Urothelium cell line (cell line): Measurements from ENCODE around the gene TGFBR1.

Experiments used
- DNase-seq: peaks from one replicate; pipeline ENCODE4 v3.0.0; 2011; ENCODE audit warnings: low spot score, mixed read lengths
- FAIRE-seq: peaks from 2 replicates; lab custom pipeline; 2011; peaks lifted over from hg19 to GRCh38; lab: Jason Lieb, UNC

TGFBR1 gene

DNA sequence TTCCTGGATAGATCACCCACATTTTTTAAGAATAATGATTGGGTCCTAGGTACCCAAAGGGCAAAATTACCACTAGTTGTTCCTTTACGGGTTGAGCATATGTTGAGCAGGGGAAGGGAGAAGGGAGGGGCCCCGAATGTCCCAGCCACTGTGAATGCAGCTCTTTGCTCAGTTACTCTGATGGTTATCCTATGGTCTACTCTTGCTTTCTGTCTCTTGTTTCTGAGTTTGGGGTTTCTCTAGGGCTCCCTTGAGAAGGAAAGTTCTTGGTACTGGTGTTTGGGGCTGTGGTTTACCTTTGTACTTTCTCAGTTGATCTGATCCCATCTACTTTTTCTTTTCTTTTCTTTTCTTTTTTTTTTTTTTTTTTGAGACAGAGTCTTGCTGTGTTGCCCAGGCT is 61.2 kb downstream of the TGFBR1 start:
- FAIRE-seq = no peak
- DNase-seq = no peak

DNA sequence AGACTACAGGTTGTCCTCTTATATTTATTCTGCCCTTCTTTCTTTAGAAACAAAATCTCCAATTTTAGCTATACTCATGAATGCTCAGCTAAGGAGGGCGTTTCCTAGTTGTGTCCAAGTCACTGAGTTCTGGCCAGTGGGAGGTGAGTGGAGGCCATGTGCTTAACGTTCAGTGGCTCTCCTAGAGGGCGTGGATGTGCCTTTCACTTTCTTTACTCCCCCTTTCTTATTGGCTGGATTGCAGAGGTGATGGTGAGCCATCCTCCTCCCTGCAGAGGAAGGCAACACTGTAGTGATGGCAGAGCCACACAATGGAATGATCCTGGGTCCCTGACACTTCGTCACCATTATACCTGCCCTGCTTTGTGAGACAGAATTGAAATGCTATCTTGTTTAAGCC is 62.2 kb downstream of the TGFBR1 start:
- FAIRE-seq (no peak), DNase-seq (no peak)

DNA sequence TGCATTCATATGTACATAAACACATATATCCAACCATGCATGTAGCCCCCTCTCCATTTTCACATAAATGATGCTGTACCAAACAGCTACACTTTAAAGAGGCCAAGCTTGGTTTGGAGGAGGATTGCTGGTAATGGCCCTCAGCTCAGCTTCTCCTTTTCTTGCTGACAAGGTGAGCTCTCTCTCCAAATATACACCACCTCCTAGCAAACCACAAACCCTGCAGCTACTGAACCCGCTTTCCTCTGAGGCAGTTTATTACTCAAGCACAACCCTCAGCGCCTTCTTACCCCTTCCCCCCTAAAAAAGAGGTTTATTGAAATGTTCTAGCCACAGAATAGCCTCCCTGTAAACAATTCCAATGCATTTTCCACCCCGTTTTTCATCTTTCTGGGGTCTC is 62.8 kb downstream of the TGFBR1 start:
- DNase-seq (no peak), FAIRE-seq (no peak)

DNA sequence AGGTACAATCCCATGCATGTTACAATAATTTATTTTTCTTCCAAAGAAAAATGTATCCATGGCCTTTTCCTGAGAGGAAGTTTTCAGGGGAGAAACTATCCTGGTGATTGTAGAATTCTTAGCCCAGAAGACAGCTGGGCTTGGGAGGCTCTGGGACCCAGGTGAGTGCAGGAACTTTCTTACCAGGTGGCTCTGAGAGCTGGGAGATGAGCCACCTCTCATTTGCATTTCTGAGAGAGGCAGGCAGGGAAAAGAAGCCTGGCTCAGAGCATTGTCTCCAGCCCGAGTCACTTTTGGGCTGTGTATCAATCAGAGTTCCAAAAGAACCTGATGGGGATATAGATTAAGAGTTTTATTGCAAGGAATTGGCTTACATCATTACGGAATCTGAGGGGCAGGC is 64.2 kb downstream of the TGFBR1 start:
- no peak for FAIRE-seq
- DNase-seq = no peak

DNA sequence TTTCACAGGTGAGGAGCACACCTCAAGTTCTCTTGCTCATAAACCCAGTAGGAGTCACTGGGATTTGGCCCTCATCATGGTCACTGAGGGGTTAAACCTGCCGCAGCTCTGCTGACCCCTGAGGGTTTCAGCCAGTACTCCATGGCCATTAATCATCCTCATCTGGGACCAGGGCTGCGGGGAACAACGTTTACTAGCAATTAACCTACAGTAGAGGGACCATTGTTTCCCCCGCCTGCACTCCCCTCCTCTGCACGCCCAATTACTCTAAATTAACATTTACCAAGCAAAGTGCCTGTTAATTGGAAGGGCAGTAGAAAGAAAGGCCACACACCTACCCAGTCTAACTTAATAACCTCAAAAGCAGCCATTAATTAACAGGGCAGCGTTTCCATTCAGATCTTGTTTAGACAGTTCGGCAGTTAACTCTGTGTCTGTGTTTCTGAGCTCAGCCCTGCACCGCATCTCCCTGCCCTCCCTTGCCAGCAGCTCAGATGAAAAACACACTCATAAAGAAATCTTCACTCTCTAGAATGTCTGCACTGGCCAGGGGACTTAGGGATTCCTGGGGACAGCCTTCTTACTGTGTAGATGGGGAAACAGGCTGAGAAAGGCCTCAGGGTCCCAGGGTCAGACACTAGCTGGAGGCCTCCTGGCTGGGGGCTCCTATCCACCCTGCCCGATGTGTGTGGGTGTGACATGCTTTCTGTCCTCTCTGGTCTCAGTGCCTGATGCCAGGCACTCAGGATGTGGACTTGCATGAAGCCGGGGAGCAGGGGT is 65.3 kb downstream of the TGFBR1 start:
- FAIRE-seq = no peak
- no peak for DNase-seq

DNA sequence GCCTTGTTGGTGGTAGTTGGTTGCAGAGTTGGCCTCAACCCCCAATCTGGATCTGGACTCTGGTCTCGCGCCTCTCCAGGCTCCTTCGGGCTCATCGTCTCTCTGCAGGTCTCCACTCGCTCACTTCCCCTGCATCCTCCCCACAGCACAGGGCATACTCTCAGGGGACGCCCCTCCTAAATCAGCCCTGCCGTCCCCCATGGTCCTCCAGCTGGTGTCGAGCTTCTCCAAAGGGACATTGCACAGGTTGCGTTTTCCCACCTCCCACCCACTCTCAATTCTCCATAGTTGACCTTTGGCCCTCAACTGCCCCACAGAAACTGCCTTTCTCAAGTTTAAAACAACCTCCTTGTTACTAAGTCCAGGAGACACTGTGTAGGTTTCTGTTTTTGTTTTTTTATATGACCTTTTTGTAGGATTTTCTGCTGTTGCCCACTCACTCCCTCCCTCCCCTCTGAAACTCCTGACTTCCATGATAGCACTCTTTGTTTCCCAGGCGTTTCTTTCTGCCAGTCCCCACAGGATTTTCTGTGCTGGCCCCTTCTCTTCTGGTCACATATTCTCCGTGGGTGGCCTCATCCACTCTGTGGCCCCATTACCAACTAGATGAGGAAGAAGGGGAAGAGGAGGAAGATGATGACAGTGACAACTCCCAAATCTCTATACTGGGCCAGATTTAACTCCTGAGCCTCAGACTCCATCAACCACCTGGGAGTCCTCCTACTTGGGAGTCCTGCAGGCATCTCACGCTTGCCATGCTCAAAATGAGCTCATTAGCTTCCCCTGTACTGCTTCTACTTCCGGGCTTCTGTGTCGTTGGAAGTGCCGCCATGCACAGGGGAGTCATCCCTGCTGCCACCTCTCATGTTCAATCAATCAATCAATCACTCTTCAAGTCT is 66.6 kb downstream of the TGFBR1 start:
- FAIRE-seq (no peak), DNase-seq (no peak)

DNA sequence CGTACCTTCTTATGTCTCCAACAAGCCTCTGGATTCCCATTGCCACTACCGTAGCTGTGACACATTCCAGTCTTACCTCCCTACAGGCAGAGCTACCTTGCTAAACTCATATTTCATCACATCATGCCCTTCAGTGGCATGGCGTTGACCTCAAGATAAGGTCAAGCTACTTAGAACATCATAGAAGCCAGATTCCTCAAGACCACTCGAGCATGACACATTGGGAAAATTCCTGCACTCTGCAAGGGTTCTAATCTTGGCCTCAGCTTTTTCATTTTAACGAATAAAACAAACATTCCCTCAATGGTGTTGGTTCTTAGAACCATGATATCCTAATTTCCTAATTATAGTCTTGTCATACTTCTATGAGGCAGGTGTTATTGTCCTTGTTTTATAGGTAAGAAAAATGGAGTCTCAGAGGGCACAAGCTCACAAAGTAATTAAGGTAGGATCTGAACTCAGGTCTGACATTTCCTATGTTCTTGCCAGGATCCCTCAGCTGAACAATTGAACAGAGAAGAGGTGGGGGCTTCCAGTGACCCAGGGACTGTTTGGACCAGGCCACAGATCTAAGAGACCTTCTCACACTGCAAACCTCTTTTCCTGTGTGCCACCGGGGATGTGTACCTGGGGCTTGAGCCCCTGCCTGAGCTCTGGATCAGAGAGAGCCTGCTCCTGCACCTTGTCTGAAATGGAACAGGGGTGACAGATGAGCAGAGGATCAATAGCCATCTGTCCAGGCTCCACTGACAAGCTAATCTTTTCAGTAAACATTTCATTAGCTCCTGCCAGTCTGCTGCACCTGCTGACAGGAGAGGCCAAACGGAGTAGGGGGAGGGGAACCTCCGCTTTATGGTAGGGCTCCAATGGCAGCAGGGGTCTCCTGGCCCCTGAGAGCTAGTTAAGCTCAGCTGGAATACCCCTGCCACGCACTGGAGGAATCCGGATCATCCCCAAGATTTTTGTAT is 67.5 kb downstream of the TGFBR1 start:
- FAIRE-seq (no peak), DNase-seq (no peak)

DNA sequence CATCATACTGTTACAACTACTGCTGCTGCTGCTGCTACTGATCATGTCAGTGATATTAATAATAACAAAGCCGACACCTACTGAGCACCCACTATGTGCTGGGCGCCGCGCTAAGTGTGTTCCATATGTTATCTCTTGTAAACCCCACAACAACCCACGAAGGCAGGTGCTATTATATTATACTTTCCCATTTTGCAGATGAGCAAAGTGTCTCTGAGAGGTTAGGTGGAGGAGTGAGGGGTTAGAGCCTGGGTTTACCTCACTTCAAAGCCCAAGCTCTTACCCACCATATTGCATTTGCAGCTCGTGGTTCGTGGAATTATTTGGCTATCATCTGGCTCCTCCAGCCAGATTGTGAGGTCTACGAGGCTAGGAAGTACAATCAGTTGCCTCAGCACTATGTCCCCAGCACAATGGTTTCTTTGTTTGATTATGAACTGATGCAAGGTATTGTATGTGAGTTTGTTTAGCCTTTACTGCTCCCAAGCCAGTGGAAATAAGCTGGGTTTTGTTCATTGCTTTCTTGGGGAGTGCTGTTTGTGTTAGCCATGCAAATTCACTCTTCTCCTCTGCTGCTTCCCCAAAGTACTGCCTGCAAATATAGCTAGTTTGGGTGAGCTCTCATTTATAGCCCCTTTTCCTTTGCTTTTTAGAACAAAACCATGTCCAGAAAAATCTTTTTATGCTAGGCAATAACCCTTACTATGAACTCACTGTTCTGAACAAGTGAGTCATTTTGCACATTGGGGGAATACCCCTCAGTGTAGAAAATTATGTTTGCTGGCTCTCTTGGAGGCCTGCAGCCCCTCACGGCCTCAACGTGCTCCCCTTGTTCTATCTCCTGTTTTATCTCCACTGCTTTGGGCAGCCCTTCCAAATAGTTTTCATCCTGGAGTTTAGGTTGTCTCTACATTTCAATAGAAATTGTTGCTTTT is 68.9 kb downstream of the TGFBR1 start:
- FAIRE-seq (no peak), DNase-seq (peak; percentile 31)

DNA sequence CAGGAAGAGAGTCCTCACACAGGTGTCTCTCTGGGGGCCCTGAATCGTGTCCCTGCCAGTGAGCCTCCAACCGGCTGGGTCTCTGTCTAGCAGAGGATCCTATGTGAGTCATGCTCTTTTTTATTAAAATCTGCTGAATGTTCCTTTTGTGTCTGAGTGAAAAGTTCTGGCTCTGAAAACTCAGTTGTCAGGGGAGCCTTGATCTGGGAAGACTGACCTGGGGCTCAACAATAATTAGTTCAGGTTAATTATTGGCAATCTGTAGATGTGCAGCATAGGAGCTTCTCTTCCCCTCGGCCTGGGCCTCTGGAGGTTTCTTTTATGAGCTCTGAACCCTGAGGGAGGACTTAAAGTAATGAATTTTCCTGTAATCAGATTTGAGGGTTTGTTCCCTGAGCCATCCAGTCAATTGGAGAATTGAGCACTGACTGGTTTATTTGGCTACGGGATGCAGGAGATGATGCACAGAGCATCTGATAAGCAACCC is 71.7 kb downstream of the TGFBR1 start:
- no peak for FAIRE-seq
- DNase-seq = no peak

DNA sequence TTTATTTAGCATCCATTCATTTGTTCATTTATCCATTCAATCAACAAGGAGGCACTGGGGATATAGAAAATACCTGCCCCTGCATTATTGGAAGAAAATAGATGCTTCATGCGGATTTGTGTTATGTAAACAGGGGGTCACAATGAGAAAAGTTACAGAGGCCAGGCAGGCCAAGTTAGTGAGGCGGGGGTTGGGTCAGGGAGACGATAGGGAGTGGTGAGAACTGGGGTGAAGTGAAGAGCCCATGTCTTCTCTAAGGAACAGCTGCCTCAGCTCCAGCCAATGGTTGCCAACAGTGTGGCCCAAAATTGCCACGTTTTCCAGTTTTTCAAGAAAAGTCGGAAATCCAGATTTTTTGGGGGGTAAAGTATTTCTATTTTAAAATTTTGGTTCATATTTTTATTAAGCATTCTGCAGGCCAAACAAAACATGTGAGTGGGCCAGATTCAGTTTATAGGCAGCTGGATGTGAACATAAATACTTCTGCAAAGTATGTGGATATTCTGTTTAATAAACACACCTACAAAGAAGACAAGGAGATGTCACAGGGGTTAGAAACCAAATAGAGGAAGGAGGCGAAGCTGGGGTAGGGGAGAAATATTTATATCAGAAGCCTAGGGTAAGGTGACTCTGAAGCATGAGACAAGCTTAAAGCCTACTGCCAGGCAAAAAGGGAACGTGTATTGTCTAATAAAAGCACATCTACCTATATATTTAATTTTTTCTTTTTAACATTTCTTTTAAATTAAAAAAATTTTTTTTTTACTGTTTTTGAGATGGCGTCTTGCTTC is 72.9 kb downstream of the TGFBR1 start:
- DNase-seq = no peak
- FAIRE-seq = no peak

DNA sequence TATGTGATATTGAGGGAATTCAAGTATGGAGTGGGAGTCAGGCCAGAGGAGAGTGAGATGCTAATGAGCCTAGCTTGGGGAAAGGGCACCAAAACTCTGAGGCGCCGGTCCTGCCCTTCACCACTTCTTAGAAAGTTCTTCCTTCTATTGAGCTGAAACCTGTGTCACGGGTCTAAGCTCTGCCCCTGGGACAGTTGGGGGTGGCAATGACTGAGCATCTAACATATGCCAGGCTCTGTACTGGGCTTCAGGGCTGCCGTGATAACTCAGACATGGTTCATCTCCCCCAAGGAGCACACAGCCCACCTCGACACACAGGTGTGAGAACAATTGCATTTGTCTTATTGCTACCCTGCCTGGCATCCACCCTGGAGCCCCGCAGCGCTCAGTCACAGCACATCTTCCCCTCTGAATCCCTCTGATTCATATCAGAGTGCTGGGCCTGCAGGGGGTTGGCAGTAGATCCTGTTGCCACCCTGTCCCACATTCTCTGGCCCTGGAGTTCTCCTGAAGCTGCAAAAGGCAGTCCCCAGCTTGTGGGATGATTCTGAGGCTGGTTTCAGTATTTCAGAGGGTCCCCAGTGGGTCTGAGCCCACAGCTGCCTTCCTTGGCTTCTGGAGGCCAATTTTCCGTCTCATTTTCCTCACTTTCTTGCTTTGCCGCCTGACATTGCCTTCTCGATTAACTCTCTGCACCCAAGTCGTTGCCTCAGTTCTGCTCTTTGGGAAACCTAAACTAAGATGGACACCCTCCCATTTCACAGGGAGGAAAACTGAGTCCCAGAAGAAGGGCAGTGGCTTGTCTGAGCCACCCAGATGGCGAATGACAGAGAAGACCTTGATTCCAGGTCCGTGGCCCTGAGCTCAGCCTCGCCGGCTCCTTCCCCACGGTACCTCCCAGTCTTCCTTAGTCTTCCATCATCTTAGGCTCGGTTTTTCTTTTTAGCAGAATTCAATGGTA is 74.3 kb downstream of the TGFBR1 start:
- FAIRE-seq = no peak
- no peak for DNase-seq

DNA sequence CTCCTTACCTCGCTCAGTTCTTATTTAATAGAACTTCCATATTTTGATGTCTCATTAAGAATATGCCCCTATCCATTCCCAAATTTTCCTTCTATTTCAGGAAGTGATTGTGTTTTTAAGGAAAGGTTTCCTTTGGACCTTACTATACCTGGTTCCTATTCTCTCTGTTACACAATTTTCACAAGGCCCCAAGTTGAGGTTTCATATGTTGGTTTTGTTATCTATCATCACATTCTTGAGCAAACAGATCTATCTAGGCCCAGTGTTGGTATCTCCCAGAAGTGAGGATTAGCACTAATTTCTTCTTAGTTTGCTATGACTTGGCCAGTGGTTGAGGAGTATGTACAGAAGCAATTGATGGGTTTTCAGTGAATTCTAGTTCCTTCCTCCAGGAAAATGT is 75.3 kb downstream of the TGFBR1 start:
- FAIRE-seq (no peak), DNase-seq (no peak)

DNA sequence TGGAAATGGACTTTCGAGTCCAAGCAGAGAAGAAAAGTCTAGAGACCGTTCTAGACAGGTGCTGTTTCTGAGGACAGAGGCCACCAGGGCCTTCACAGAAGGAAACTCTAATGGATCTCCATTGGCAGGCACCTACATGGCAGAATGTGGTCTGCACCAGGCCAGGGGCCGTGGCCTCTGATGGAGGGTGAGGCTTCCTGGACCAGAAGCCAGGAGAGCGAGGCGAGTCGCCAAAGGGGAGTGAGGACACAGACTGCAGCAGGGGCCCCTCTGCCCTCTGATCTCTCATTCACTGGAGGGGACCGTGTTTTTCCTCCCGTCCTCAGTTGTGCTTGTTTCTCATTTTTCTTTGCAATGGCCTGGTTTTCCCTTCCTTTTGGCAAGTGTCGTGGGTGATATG is 75.7 kb downstream of the TGFBR1 start:
- no peak for FAIRE-seq

DNA sequence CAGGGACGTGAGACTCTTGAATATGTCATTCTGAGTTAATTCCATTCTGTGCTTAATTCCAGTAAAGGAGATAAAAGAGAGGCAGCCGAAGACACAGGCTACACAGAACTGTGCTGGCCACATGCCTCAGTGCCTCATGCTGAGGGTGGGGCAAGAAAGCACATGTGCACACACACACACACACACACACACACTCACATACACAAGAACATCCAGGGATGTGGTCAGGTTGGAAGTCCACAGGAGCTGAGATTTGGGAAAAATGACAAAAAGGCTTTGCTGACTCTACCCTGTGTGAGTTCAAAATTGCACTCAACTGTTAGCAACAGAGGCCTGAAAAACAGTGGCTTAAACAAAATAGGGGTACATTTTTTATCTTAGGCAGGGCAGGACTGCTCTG is 76.3 kb downstream of the TGFBR1 start:
- FAIRE-seq = no peak
- no peak for DNase-seq

More for the DNA sequence above, 75.7 kb downstream of the TGFBR1 start:
- DNase-seq = no peak

DNA sequence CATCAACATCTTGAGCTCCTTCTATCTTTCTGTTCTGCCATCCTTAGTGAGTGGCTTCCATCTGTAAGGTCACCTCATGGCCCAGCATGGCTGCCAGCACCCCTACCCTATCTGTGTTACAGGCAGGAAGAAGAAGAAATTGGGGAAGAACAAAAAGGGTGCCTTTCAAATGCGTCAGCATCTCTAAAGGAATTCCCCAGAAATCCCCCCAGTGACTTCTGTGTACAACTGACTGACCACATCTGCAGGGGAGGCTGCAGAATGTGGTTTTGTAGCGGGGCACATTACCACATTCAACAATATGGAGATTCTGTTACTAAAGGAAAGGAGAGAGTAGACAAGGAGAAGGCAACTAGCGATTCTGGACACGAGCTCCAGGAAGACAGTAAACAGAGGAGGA is 76.7 kb downstream of the TGFBR1 start:
- no peak for FAIRE-seq

DNA sequence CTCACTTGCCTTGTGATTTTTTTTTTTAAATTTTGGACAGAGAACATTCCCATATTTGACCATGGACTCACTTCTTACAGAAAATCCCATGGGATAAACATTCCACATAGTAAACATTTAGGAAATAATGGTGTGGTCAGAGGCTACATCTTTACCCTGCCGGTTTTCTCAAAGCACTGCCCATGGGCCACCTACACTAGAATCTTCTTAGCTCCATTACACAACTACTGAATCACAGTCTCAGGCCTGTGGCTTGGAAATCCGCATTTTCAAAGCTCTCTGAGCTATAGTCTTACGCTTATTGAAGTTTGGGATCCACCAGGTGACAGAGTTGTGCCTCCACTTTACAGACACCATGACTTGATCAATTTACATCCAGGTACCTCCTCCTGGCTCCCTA is 77.4 kb downstream of the TGFBR1 start:
- DNase-seq (no peak), FAIRE-seq (no peak)

More for the DNA sequence above, 76.7 kb downstream of the TGFBR1 start:
- DNase-seq = no peak

DNA sequence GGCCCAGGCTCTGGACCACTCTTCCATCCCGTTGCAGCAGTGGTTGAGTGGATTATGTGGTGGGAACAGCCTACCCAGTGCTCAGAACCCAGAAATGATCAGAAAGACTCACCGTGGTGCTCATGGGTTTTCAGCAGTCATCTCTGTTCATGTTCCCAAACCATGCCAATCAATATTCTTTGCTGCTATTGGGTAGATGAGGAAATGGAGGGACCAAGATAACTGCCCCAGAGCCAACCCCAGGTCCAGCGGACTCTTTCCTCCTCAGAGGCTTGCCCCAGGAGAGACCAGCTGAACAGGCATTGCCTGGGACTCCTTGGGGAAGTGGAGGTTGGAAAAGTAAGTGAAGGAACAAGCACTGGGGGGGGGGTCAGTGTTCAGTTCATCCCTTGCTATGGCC is 78.7 kb downstream of the TGFBR1 start:
- DNase-seq (no peak), FAIRE-seq (no peak)

DNA sequence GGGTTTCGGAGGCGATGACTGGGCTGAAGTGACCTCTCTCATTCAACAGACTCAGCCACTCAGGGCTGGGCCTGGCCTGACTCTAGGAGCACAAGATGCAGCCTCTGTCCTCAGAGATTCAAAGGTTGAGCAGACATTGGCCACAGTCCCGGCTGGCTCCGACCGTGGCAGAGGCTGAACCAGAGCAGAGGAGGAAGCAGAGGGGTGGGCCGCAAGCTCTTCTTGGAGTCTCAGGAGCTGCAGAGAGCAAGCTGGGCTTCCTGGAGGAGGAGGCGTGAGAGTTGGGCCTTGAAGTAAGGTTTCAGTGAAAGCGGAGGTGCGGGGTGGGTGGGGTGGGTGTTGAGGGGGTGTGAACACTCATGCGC is 79.2 kb downstream of the TGFBR1 start:
- DNase-seq = no peak
- FAIRE-seq = no peak
